HepG2 (cell line): ENCODE results near the gene UTS2R. TPM values are rescaled to one million over a fixed set of nuclear protein-coding genes. Genes with fewer than 3 reads are reported as not detected.

ENCODE experiments used
- AKNA ChIP-seq: sonication (generic); formaldehyde crosslinking; IDR thresholded peaks from 2 replicates; pipeline ENCODE4 v1.4.0; 2020; ENCODE audit warnings: missing genetic modification reagents, borderline replicate concordance
- CHD4 ChIP-seq: fragments of 200-600 bp; sonication (generic); IDR thresholded peaks from 2 replicates; pipeline ENCODE4 v1.7.0; 2017; ENCODE audit warnings: mild to moderate bottlenecking, low read length, borderline replicate concordance
- HHEX ChIP-seq: IDR thresholded peaks from 2 replicates; pipeline ENCODE4 v1.6.1; 2016; ENCODE audit warnings: control low read depth
- TEAD3 ChIP-seq: optimal IDR thresholded peaks from 2 replicates; pipeline ENCODE3; 2016; ENCODE audit warnings: borderline replicate concordance
- XBP1 ChIP-seq: sonication (generic); formaldehyde crosslinking; IDR thresholded peaks from 2 replicates; pipeline ENCODE4 v1.5.0; 2020; ENCODE audit warnings: missing genetic modification reagents
- YEATS4 ChIP-seq: sonication (generic); formaldehyde crosslinking; IDR thresholded peaks from 2 replicates; pipeline ENCODE4 v1.4.0; 2020; ENCODE audit warnings: missing genetic modification reagents, borderline replicate concordance
- ZFY ChIP-seq: sonication (generic); formaldehyde crosslinking; IDR thresholded peaks from 2 replicates; pipeline ENCODE4 v1.4.0; 2020; ENCODE audit warnings: missing genetic modification reagents
- ZNF337 ChIP-seq: sonication (generic); formaldehyde crosslinking; IDR thresholded peaks from 2 replicates; pipeline ENCODE4 v1.5.1; 2020; ENCODE audit warnings: missing genetic modification reagents, low read depth, mild to moderate bottlenecking, borderline replicate concordance
- ZNF44 ChIP-seq: sonication (generic); formaldehyde crosslinking; IDR thresholded peaks from 2 replicates; pipeline ENCODE4 v1.5.1; 2020; ENCODE audit warnings: mild to moderate bottlenecking, missing genetic modification reagents
- ZNF639 ChIP-seq: conservative IDR thresholded peaks from 2 replicates; pipeline ENCODE4 v1.6.1; 2018; ENCODE audit warnings: missing genetic modification reagents
- polyA plus RNA-seq, 8 experiments: library from polyadenylated mRNA; depleted of rRNA in 3 of 8; stranded (reverse) in 7 of 8; unstranded in 1 of 8; fragments of >200 nt; fragmentation: Illumina TruSeq in 4 of 8; extraction: Trizol in 4 of 8; gene quantifications; 2 replicates each; pipeline versions ENCODE4 v1.2.1 to v1.2.3, GENCODE V29; 2011 to 2016; ENCODE audit warnings: low read depth in 4 of 8, missing spikeins in 1 of 8, mixed read lengths in 1 of 8; ENCODE audit not compliant: insufficient read depth in 1 of 8
- total RNA-seq, 5 experiments: library from RNA; depleted of rRNA; stranded (reverse); fragments of >200 nt; fragmentation: Illumina TruSeq; extraction: Trizol; gene quantifications; 2 replicates each; pipeline ENCODE4 v1.2.3, GENCODE V29; 2016; ENCODE audit warnings: low read depth in 1 of 5
- TF ChIP-seq, protein P1 (sequence below): sonication (generic); formaldehyde crosslinking; IDR thresholded peaks from 2 replicates; pipeline ENCODE4 v1.9.0; 2021; ENCODE audit warnings: mild to moderate bottlenecking, missing genetic modification reagents
- TF ChIP-seq, protein P2 (sequence below): sonication (generic); formaldehyde crosslinking; IDR thresholded peaks from 2 replicates; pipeline ENCODE4 v1.4.0; 2020; ENCODE audit warnings: missing genetic modification reagents, borderline replicate concordance

The UTS2R gene
- total and polyA plus RNA-seq, 2 of the 13 experiments (the other 11 are each of a cell fraction or from before 2014, with no cell fraction given), result 0.13 to 0.15 TPM

DNA sequence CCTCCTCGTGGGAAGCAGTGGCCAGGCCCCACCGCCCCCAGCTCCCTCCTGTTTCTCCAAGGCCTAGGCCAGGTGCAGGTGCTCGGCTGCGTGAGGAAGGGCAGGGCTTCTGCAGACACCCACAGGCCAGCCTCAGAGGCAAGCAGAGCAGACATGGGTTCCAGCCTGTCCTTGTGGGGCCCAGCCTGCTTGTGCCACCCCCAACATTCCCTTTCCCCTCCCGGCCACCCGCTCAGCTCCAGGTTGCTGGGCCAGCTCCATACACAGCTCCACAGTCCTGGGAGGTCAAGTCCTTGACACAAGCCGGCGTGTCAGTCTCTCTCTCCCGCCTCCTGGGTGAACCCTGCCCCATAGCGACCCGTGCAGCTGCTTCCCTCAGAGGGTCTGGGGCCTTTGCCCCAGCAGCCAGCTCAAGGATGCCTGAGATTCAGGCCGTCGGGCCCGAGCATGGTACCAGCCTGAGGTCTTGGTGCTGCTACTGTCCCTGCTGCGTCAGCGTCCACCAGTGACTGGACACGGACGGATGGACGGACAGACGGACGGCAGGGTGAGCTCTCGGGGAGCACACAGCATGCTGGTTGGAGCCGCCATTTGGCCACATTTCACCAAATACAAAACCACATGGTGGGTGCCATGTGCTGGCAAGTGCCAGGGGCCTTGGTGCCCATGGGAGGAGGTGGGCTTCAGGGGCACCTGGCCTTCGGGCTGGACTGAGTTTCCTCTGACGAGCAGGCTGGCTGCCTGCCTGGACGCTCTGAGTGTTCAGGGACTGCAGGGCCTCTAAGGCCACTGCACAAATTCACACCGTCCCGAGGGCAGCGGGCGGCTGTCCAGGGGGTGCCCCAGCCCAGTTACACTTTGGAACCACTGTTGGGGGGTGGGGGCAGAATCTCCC lies 46.0 kb upstream of the UTS2R start (continued):
- TF ChIP-seq, protein P1, sequence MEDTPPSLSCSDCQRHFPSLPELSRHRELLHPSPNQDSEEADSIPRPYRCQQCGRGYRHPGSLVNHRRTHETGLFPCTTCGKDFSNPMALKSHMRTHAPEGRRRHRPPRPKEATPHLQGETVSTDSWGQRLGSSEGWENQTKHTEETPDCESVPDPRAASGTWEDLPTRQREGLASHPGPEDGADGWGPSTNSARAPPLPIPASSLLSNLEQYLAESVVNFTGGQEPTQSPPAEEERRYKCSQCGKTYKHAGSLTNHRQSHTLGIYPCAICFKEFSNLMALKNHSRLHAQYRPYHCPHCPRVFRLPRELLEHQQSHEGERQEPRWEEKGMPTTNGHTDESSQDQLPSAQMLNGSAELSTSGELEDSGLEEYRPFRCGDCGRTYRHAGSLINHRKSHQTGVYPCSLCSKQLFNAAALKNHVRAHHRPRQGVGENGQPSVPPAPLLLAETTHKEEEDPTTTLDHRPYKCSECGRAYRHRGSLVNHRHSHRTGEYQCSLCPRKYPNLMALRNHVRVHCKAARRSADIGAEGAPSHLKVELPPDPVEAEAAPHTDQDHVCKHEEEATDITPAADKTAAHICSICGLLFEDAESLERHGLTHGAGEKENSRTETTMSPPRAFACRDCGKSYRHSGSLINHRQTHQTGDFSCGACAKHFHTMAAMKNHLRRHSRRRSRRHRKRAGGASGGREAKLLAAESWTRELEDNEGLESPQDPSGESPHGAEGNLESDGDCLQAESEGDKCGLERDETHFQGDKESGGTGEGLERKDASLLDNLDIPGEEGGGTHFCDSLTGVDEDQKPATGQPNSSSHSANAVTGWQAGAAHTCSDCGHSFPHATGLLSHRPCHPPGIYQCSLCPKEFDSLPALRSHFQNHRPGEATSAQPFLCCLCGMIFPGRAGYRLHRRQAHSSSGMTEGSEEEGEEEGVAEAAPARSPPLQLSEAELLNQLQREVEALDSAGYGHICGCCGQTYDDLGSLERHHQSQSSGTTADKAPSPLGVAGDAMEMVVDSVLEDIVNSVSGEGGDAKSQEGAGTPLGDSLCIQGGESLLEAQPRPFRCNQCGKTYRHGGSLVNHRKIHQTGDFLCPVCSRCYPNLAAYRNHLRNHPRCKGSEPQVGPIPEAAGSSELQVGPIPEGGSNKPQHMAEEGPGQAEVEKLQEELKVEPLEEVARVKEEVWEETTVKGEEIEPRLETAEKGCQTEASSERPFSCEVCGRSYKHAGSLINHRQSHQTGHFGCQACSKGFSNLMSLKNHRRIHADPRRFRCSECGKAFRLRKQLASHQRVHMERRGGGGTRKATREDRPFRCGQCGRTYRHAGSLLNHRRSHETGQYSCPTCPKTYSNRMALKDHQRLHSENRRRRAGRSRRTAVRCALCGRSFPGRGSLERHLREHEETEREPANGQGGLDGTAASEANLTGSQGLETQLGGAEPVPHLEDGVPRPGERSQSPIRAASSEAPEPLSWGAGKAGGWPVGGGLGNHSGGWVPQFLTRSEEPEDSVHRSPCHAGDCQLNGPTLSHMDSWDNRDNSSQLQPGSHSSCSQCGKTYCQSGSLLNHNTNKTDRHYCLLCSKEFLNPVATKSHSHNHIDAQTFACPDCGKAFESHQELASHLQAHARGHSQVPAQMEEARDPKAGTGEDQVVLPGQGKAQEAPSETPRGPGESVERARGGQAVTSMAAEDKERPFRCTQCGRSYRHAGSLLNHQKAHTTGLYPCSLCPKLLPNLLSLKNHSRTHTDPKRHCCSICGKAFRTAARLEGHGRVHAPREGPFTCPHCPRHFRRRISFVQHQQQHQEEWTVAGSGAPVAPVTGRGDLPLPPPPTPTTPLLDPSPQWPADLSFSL (CRISPR knock-in tag), result peak; percentile 62; the same call in 1 of the 2 replicates
- TF ChIP-seq HHEX (no peak), ZNF337 (0 out of 2 replicates have a peak, but pooled peaks have one; percentile 47), ZNF639 (CRISPR knock-in tag) (no peak), XBP1 (CRISPR knock-in tag) (no peak), YEATS4 (CRISPR knock-in tag) (peak; percentile 53; the same call in 1 of the 2 replicates), AKNA (CRISPR knock-in tag) (no peak), TEAD3 (CRISPR knock-in tag) (peak; percentile 82), ZFY (CRISPR knock-in tag) (peak; percentile 82), CHD4 (0 out of 2 replicates have a peak, but pooled peaks have one; percentile 56), ZNF44 (CRISPR knock-in tag) (0 out of 2 replicates have a peak, but pooled peaks have one; percentile 64)
- TF ChIP-seq, protein P2, sequence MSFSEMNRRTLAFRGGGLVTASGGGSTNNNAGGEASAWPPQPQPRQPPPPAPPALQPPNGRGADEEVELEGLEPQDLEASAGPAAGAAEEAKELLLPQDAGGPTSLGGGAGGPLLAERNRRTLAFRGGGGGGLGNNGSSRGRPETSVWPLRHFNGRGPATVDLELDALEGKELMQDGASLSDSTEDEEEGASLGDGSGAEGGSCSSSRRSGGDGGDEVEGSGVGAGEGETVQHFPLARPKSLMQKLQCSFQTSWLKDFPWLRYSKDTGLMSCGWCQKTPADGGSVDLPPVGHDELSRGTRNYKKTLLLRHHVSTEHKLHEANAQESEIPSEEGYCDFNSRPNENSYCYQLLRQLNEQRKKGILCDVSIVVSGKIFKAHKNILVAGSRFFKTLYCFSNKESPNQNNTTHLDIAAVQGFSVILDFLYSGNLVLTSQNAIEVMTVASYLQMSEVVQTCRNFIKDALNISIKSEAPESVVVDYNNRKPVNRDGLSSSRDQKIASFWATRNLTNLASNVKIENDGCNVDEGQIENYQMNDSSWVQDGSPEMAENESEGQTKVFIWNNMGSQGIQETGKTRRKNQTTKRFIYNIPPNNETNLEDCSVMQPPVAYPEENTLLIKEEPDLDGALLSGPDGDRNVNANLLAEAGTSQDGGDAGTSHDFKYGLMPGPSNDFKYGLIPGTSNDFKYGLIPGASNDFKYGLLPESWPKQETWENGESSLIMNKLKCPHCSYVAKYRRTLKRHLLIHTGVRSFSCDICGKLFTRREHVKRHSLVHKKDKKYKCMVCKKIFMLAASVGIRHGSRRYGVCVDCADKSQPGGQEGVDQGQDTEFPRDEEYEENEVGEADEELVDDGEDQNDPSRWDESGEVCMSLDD (CRISPR knock-in tag), result 0 out of 2 replicates have a peak, but pooled peaks have one; percentile 40
